GM19324 (cell line): Measurements from ENCODE around the gene IFT81.
"Not testable (repeated sequence)": the region's sequence is repeated elsewhere in the genome, so short reads cannot be mapped to it uniquely, and the experiment has no call there.

Experiments used
- ATAC-seq: cut with Tn5 transposase; IDR thresholded peaks from one replicate; pipeline ENCODE4 v1.9.1; 2021; ENCODE audit warnings: mild to moderate bottlenecking, moderate library complexity; ENCODE audit not compliant: unreplicated experiment, low FRiP score

IFT81 gene

GRCh38 chr12:110124269-110124995 is at the start of gene IFT81:
IFT81 (plus strand) TSS chr12:110124357; CDS start chr12:110127381, 3,024 bp downstream.
- ATAC-seq, result peak; percentile 83

- ATAC-seq, result no peak
Measured at GRCh38 chr12:110075880-110076279, 48.3 kb upstream of the IFT81 start.

- no peak for ATAC-seq
Measured at GRCh38 chr12:110077800-110078199, 46.4 kb upstream of the IFT81 start.

GRCh38 chr12:110079477-110080400 is 44.4 kb upstream of the IFT81 start:
- ATAC-seq, result peak; percentile 69

- ATAC-seq, result no peak
Measured at GRCh38 chr12:110080410-110080809, 43.7 kb upstream of the IFT81 start.

GRCh38 chr12:110084314-110085015 is 39.7 kb upstream of the IFT81 start:
- ATAC-seq, result no peak

- not testable (repeated sequence) for ATAC-seq
Measured at GRCh38 chr12:110088216-110088615, 35.9 kb upstream of the IFT81 start.

GRCh38 chr12:110088936-110089335 is 35.2 kb upstream of the IFT81 start:
- no peak for ATAC-seq

GRCh38 chr12:110090266-110091135 is 33.7 kb upstream of the IFT81 start:
- ATAC-seq, result no peak

- no peak for ATAC-seq
Measured at GRCh38 chr12:110091136-110091711, 32.9 kb upstream of the IFT81 start.

- no peak for ATAC-seq
Measured at GRCh38 chr12:110093631-110094311, 30.4 kb upstream of the IFT81 start.

GRCh38 chr12:110100315-110100970 is 23.7 kb upstream of the IFT81 start:
- peak; percentile 72 for ATAC-seq

GRCh38 chr12:110102255-110102654 is 21.9 kb upstream of the IFT81 start:
- no peak for ATAC-seq

GRCh38 chr12:110104188-110105094 is 19.7 kb upstream of the IFT81 start:
- no peak for ATAC-seq

- ATAC-seq, result no peak
Measured at GRCh38 chr12:110105159-110105558, 19.0 kb upstream of the IFT81 start.

- no peak for ATAC-seq
Measured at GRCh38 chr12:110105986-110106385, 18.2 kb upstream of the IFT81 start.
